Islet of Langerhans (tissue), 1 donor: ENCODE data around the gene SBK3.
"Not testable (repeated sequence)": the region's sequence is repeated elsewhere in the genome, so short reads cannot be mapped to it uniquely, and the experiment has no call there.

Experiments
- FAIRE-seq: peaks from one replicate; lab custom pipeline; 2011; peaks lifted over from hg19 to GRCh38; lab: Jason Lieb, UNC

Gene SBK3

GRCh38 chr19:55573929-55574328, 28.6 kb upstream of the SBK3 start:
- FAIRE-seq = not testable (repeated sequence)

- not testable (repeated sequence) for FAIRE-seq
Measured at GRCh38 chr19:55569477-55569876, 24.1 kb upstream of the SBK3 start.

- FAIRE-seq = no peak
Measured at GRCh38 chr19:55567708-55568328, 22.5 kb upstream of the SBK3 start.

- FAIRE-seq = no peak
Measured at GRCh38 chr19:55566823-55567222, 21.5 kb upstream of the SBK3 start.

- FAIRE-seq = no peak
Measured at GRCh38 chr19:55563261-55563690, 17.9 kb upstream of the SBK3 start.

- no peak for FAIRE-seq
Measured at GRCh38 chr19:55559684-55560083, 14.3 kb upstream of the SBK3 start.

- no peak for FAIRE-seq
Measured at GRCh38 chr19:55554741-55555152, 9.4 kb upstream of the SBK3 start.

- FAIRE-seq = no peak
Measured at GRCh38 chr19:55554302-55554701, 9.0 kb upstream of the SBK3 start.

GRCh38 chr19:55553217-55554182, 8.2 kb upstream of the SBK3 start:
- FAIRE-seq = no peak

- no peak for FAIRE-seq
Measured at GRCh38 chr19:55552620-55553019, 7.3 kb upstream of the SBK3 start.

GRCh38 chr19:55552206-55552605, 6.9 kb upstream of the SBK3 start:
- FAIRE-seq = no peak

GRCh38 chr19:55550321-55550650, 4.9 kb upstream of the SBK3 start:
- no peak for FAIRE-seq

GRCh38 chr19:55549500-55550320, 4.4 kb upstream of the SBK3 start:
- FAIRE-seq = peak; percentile 70

- no peak for FAIRE-seq
Measured at GRCh38 chr19:55546822-55547614, 1.7 kb upstream of the SBK3 start.

- no peak for FAIRE-seq
Measured at GRCh38 chr19:55546011-55546410, 668 bp upstream of the SBK3 start.

- FAIRE-seq = no peak
Measured at GRCh38 chr19:55544776-55545439, 435 bp downstream of the SBK3 start.

GRCh38 chr19:55544014-55544413, 1.3 kb downstream of the SBK3 start:
- FAIRE-seq = no peak

- no peak for FAIRE-seq
Measured at GRCh38 chr19:55543567-55543966, 1.8 kb downstream of the SBK3 start.

- no peak for FAIRE-seq
Measured at GRCh38 chr19:55542292-55542855, 3.0 kb downstream of the SBK3 start.

- no peak for FAIRE-seq
Measured at GRCh38 chr19:55541091-55541490, 4.3 kb downstream of the SBK3 start.

- FAIRE-seq = no peak
Measured at GRCh38 chr19:55540619-55541018, 4.7 kb downstream of the SBK3 start.
